HepG2 (cell line): ENCODE data around the gene NAT9. TPM values are rescaled to one million over a fixed set of nuclear protein-coding genes. Genes with fewer than 3 reads are reported as not detected.
A peak's percentile ranks its signal among the peaks of the same experiment; 100 is the strongest.

Experiments
- ATAC-seq: fragments of 200-7000 bp; cut with Tn5 transposase; 3 replicates; pipeline ENCODE4 v1.9.1; 2020; ENCODE audit warnings: mild to moderate bottlenecking, moderate library complexity
- BruUV-seq: library from RNA; stranded (reverse); fragments of 400-500 nt; replicated peaks from 2 replicates; lab custom pipeline; 2021; lab: Mats Ljungman, UMichigan
- CTCF ChIA-PET: fragments of 300-600 bp; formaldehyde crosslinking; extraction: SDS; loops from one replicate; lab custom pipeline; 2021; ENCODE audit warnings: low total read pairs, inconsistent platforms, low intra/inter-chr PET ratio; lab: Yijun Ruan, JAX
- POLR2A ChIA-PET: fragments of 350-600 bp; sonication (Branson Sonifier 250); formaldehyde crosslinking; loops from one replicate; lab custom pipeline; 2020; ENCODE audit warnings: antibody characterized with exemption, inconsistent platforms; lab: Yijun Ruan, JAX
- DNase-seq: peaks from one replicate; pipeline ENCODE4 v3.0.0-alpha.2; 2015; ENCODE audit warnings: low spot score
- FAIRE-seq: peaks from 3 replicates; lab custom pipeline; 2011; peaks lifted over from hg19 to GRCh38; lab: Jason Lieb, UNC
- H2AFZ ChIP-seq: one replicate; pipeline ENCODE4 v1.6.1; 2011; ENCODE audit warnings: low read length, inconsistent platforms
- H3K27ac ChIP-seq: fragments of 300-600 bp; 3 replicates; pipeline ENCODE4 v1.8.0; 2011; ENCODE audit warnings: mixed run types, mild to moderate bottlenecking, mixed read lengths, low read length, inconsistent platforms; ENCODE audit not compliant: insufficient read depth; ENCODE audit errors: extremely low read length
- H3K27me3 ChIP-seq, 2 experiments: fragments of 200-600 bp in 1 of 2; 2 replicates in 1 of 2; 3 replicates in 1 of 2; pipeline versions ENCODE4 v1.6.0 to v1.8.0; 2011; ENCODE audit warnings: low read length in 2 of 2, mild to moderate bottlenecking in 2 of 2, moderate library complexity in 2 of 2, inconsistent platforms in 1 of 2; ENCODE audit not compliant: insufficient read depth in 2 of 2, control insufficient read depth in 1 of 2
- H3K36me3 ChIP-seq, 2 experiments: fragments of 200-600 bp in 1 of 2; replicated peaks in 1 of 2; 2 replicates in 1 of 2; 3 replicates in 1 of 2; pipeline versions ENCODE4 v1.5.1 to v1.8.0; 2011; ENCODE audit warnings: low read length in 2 of 2, inconsistent platforms in 1 of 2; ENCODE audit not compliant: insufficient read depth in 2 of 2, control insufficient read depth in 1 of 2
- H3K4me1 ChIP-seq: 2 replicates; pipeline ENCODE4 v1.5.1; 2012; ENCODE audit warnings: low read length, inconsistent platforms; ENCODE audit not compliant: insufficient read depth
- H3K4me2 ChIP-seq: 2 replicates; pipeline ENCODE4 v1.6.0; 2011; ENCODE audit warnings: low read depth, low read length, inconsistent platforms
- H3K4me3 ChIP-seq, 3 experiments: fragments of 200-600 bp in 1 of 3; sonication (generic), shearing (Covaris generic) in 1 of 3; replicated peaks in 1 of 3; 2 replicates each; pipeline ENCODE4 v1.5.1; 2011 to 2016; ENCODE audit warnings: low read length in 3 of 3, inconsistent platforms in 2 of 3, low read depth in 2 of 3, mild to moderate bottlenecking in 2 of 3, control low read depth in 1 of 3, mixed read lengths in 1 of 3; ENCODE audit not compliant: insufficient read depth in 1 of 3
- H3K79me2 ChIP-seq: one replicate; pipeline ENCODE4 v1.6.1; 2011; ENCODE audit warnings: low read length, inconsistent platforms; ENCODE audit not compliant: insufficient read depth
- H3K9ac ChIP-seq: 2 replicates; pipeline ENCODE4 v1.6.0; 2011; ENCODE audit warnings: mild to moderate bottlenecking, low read depth, low read length, inconsistent platforms; ENCODE audit not compliant: insufficient read depth
- H3K9me3 ChIP-seq: 2 replicates; pipeline ENCODE4 v1.5.1; 2012; ENCODE audit warnings: mild to moderate bottlenecking, low read length
- H4K20me1 ChIP-seq: 2 replicates; pipeline ENCODE4 v1.6.0; 2011; ENCODE audit warnings: inconsistent platforms, mild to moderate bottlenecking, low read length, moderate library complexity; ENCODE audit not compliant: insufficient read depth
- ATF1 ChIP-seq: IDR thresholded peaks from 2 replicates; pipeline ENCODE4 v1.6.1; 2016; ENCODE audit warnings: mild to moderate bottlenecking, control low read depth
- CTCF ChIP-seq: sonication (generic); formaldehyde crosslinking; IDR thresholded peaks from 2 replicates; pipeline ENCODE4 v1.5.0; 2020; ENCODE audit warnings: mild to moderate bottlenecking, missing genetic modification reagents, moderate library complexity
- HMG20B ChIP-seq: conservative IDR thresholded peaks from 2 replicates; pipeline ENCODE4 v1.6.1; 2016; ENCODE audit warnings: missing genetic modification reagents, missing compliant biosample characterization
- NBN ChIP-seq: fragments of 450-650 bp; conservative IDR thresholded peaks from 2 replicates; pipeline ENCODE4 v1.6.1; 2017
- PTBP1 ChIP-seq: fragments of 200-400 bp; formaldehyde crosslinking; IDR thresholded peaks from 2 replicates; pipeline ENCODE4 v1.6.1; 2018; ENCODE audit warnings: low read length, low read depth; ENCODE audit not compliant: poor library complexity, severe bottlenecking
- ZNF572 ChIP-seq: sonication (generic); formaldehyde crosslinking; IDR thresholded peaks from 2 replicates; pipeline ENCODE4 v1.5.1; 2020; ENCODE audit warnings: mild to moderate bottlenecking, missing genetic modification reagents
- ZNF609 ChIP-seq: sonication (generic); formaldehyde crosslinking; IDR thresholded peaks from 2 replicates; pipeline ENCODE4 v1.4.0; 2020; ENCODE audit warnings: mild to moderate bottlenecking, missing genetic modification reagents, borderline replicate concordance
- ZNF747 ChIP-seq: sonication (generic); formaldehyde crosslinking; IDR thresholded peaks from 2 replicates; pipeline ENCODE4 v1.8.1; 2023; ENCODE audit warnings: missing genetic modification reagents, mild to moderate bottlenecking, borderline replicate concordance
- WGBS: methylation state at CpG from one replicate; pipeline ENCODE4 v1.1.6; 2017; ENCODE audit warnings: low lambda C conversion rate; 5-methylcytosine and 5-hydroxymethylcytosine counted together
- in situ Hi-C: cut with HindIII; loops from 2 replicates; pipeline ENCODE4 v1.10.0; 2017; ENCODE audit warnings: low pct_unique_long_range_greater_than_20kb; ENCODE audit not compliant: extremely low pct_ligation_motif_present
- intact Hi-C: fragments of 100-400 bp; cut with micrococcal nuclease; formaldehyde crosslinking; loops from one replicate; pipeline ENCODE4 v1.10.0; 2022; ENCODE audit not compliant: unreplicated experiment
- polyA plus RNA-seq, 8 experiments: library from polyadenylated mRNA; depleted of rRNA in 3 of 8; stranded (reverse) in 7 of 8; unstranded in 1 of 8; fragments of >200 nt; fragmentation: Illumina TruSeq in 4 of 8; extraction: Trizol in 4 of 8; gene quantifications; 2 replicates each; pipeline versions ENCODE4 v1.2.1 to v1.2.3, GENCODE V29; 2011 to 2016; ENCODE audit warnings: low read depth in 4 of 8, missing spikeins in 1 of 8, mixed read lengths in 1 of 8; ENCODE audit not compliant: insufficient read depth in 1 of 8
- total RNA-seq, 5 experiments: library from RNA; depleted of rRNA; stranded (reverse); fragments of >200 nt; fragmentation: Illumina TruSeq; extraction: Trizol; gene quantifications; 2 replicates each; pipeline ENCODE4 v1.2.3, GENCODE V29; 2016; ENCODE audit warnings: low read depth in 1 of 5
- TF ChIP-seq, protein P1 (sequence below): sonication (generic); formaldehyde crosslinking; conservative IDR thresholded peaks from 2 replicates; pipeline ENCODE4 v1.4.0; 2020; ENCODE audit warnings: missing genetic modification reagents
- TF ChIP-seq, protein P2 (sequence below): sonication (generic); formaldehyde crosslinking; IDR thresholded peaks from 2 replicates; pipeline ENCODE4 v1.4.0; 2020; ENCODE audit warnings: missing genetic modification reagents

The NAT9 gene
- total and polyA plus RNA-seq, 2 of the 13 experiments (the other 11 are each of a cell fraction or from before 2014, with no cell fraction given) = 39.7 to 44.2 TPM

DNA sequence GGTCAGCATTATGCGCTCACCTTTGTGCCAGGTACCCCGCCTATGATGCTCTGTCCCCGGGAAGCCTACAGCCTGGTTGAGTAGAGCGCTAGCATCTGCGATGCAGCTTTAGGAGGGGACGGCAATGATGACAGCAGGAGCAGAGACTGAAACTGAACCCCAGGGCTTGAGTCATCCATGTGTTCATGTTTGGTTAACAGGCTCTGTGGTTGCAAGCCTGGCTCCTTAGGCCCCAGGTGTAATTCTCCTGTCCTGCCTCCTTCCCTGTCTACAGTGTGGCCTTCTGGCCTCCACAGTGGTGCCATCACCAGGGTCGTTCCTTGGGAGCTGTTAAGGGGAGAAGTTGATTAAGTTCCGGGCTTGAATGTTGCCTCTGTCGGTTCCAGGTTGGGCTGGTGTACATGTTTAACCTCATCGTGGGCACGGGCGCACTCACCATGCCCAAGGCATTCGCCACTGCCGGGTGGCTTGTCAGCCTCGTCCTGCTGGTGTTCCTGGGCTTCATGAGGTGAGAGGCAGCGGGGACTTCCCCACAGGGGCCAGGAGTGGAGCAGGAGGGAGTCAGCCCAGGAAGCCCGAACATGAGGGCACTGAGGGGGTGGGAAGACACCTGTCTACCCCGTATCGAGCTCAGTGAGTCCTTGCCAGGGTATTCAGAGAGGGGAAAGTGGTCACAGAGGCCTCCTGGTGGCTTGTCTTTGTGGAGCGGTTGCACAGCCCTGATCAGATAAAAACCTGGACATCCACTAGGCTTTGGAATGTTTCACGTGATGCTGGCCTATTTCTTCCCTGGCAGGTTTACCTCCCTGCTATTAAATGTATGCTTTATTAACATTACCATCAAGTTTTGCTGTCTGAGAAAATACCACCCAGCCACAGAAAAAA is 9.2 kb upstream of the NAT9 start (continued):
- TF ChIP-seq CTCF (CRISPR knock-in tag) = peak; percentile 50

DNA sequence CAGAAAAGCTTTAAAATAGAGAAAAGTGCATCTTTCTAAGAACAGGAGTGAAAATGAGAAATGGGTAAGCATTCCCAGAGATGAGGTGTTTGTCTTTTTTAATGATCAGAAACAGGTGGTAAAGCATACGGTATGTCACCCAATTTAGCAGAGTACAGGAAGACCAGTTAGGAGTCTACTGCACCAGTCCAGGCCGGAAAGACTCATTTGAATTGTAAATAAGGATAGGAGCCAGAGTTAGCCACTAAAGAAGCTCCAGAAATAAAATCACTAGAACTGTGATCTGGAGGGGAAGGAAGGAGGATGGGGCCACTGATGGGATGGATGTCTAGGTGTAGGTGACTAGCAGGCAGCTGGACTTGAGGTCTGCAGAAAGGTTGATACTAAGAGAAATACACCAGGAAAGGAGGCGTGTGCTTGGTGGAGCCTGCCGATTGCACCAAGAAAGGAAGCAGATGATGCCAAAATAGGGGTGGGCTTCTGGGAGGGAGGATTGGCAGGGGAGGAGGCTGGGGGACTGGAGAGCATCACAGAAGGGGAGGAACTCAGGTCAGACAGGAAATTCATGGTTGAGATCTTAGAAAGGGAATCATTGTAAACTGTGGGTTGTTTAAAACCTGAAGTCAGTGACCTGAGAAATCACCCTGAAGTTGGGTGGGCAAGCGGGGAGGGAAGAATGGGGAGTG is 8.1 kb upstream of the NAT9 start:
- Histone ChIP-seq H3K27ac (no peak overlapping the region), H3K4me2 (no peak overlapping the region), H3K79me2 (no peaks in the 10 kb centered on the region), H3K4me1 (no peaks in the 10 kb centered on the region), H3K36me3 (peaks cover 0 to 7% of the 10 kb centered on the region in 2 experiments; a peak in 3 of 5 replicates), H3K9ac (no peak overlapping the region), H4K20me1 (no peaks in the 10 kb centered on the region), H3K9me3 (no peaks in the 10 kb centered on the region), H3K4me3 (no peak overlapping the region), H2AFZ (no peak overlapping the region), H3K27me3 (no peaks in the 10 kb centered on the region)
- in situ Hi-C loops = loop anchor here (5.0 kb wide), 2 partner anchors 37 to 127 kb away; partner anchors contain the start of gene NHERF1
- DNase-seq = no peak
- ChIA-PET CTCF (interaction anchor here (1.8 to 5.7 kb wide), 2 partner anchors 39 kb away, joined by 7 to 103 read pairs; no protein-coding TSS in a partner anchor), POLR2A (interaction anchor here (1.0 kb wide), 1 partner anchor 13 kb away, joined by 3 read pairs; no protein-coding TSS in a partner anchor)
- FAIRE-seq = no peak
- no peak for ATAC-seq
- intact Hi-C loops = no loop called here
- WGBS = 95% methylated on average over 5 of the region's 5 CpGs
- no TSS peak for BruUV-seq
- TF ChIP-seq HMG20B (CRISPR knock-in tag) (no peak), ZNF747 (CRISPR knock-in tag) (no peak), ZNF572 (CRISPR knock-in tag) (no peak), PTBP1 (no peak), ZNF609 (CRISPR knock-in tag) (no peak), NBN (no peak), ATF1 (CRISPR knock-in tag) (no peak)
- TF ChIP-seq, protein P1, sequence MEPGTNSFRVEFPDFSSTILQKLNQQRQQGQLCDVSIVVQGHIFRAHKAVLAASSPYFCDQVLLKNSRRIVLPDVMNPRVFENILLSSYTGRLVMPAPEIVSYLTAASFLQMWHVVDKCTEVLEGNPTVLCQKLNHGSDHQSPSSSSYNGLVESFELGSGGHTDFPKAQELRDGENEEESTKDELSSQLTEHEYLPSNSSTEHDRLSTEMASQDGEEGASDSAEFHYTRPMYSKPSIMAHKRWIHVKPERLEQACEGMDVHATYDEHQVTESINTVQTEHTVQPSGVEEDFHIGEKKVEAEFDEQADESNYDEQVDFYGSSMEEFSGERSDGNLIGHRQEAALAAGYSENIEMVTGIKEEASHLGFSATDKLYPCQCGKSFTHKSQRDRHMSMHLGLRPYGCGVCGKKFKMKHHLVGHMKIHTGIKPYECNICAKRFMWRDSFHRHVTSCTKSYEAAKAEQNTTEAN (CRISPR knock-in tag) = no peak
- TF ChIP-seq, protein P2, sequence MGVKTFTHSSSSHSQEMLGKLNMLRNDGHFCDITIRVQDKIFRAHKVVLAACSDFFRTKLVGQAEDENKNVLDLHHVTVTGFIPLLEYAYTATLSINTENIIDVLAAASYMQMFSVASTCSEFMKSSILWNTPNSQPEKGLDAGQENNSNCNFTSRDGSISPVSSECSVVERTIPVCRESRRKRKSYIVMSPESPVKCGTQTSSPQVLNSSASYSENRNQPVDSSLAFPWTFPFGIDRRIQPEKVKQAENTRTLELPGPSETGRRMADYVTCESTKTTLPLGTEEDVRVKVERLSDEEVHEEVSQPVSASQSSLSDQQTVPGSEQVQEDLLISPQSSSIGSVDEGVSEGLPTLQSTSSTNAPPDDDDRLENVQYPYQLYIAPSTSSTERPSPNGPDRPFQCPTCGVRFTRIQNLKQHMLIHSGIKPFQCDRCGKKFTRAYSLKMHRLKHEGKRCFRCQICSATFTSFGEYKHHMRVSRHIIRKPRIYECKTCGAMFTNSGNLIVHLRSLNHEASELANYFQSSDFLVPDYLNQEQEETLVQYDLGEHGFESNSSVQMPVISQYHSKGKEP = no peak
